MM.1S (cell line): ENCODE data around the gene LFNG.

Experiments
- DNase-seq: peaks from one replicate; pipeline ENCODE4 v3.0.0-alpha.2; 2015
- H2AFZ ChIP-seq: fragments of 300-600 bp; sonication (generic); 2 replicates; pipeline ENCODE4 v1.6.0; 2016; ENCODE audit warnings: antibody characterized with exemption, low read length
- H3F3A ChIP-seq: fragments of 300-600 bp; sonication (generic); 2 replicates; pipeline ENCODE4 v1.6.1; 2016; ENCODE audit warnings: mild to moderate bottlenecking, antibody characterized with exemption, low read length, moderate library complexity, mixed read lengths; ENCODE audit not compliant: insufficient read depth
- H3K27ac ChIP-seq: fragments of 300-600 bp; sonication (generic); 2 replicates; pipeline ENCODE4 v1.5.1; 2016; ENCODE audit warnings: mild to moderate bottlenecking, low read length
- H3K27me3 ChIP-seq: fragments of 300-600 bp; sonication (generic); replicated peaks from 2 replicates; pipeline ENCODE4 v1.6.0; 2016; ENCODE audit warnings: low read length; ENCODE audit not compliant: insufficient read depth
- H3K36me3 ChIP-seq: fragments of 300-600 bp; sonication (generic); replicated peaks from 2 replicates; pipeline ENCODE4 v1.6.1; 2016; ENCODE audit warnings: mild to moderate bottlenecking, low read length, mixed read lengths; ENCODE audit not compliant: insufficient read depth
- H3K4me1 ChIP-seq: fragments of 300-600 bp; sonication (generic); 2 replicates; pipeline ENCODE4 v1.6.1; 2016; ENCODE audit warnings: low read length, mixed read lengths
- H3K4me2 ChIP-seq: fragments of 300-600 bp; sonication (generic); 2 replicates; pipeline ENCODE4 v1.6.0; 2016; ENCODE audit warnings: low read depth, low read length
- H3K4me3 ChIP-seq: fragments of 300-600 bp; sonication (generic); 2 replicates; pipeline ENCODE4 v1.5.1; 2016; ENCODE audit warnings: low read length, mixed read lengths
- H3K79me2 ChIP-seq: fragments of 300-600 bp; sonication (generic); 2 replicates; pipeline ENCODE4 v1.6.1; 2016; ENCODE audit warnings: mixed run types, low read length, mixed read lengths
- H3K9ac ChIP-seq: fragments of 300-600 bp; sonication (generic); 2 replicates; pipeline ENCODE4 v1.6.1; 2016; ENCODE audit warnings: low read length, mixed read lengths
- H3K9me2 ChIP-seq: fragments of 300-600 bp; sonication (generic); replicated peaks from 2 replicates; pipeline ENCODE4 v1.6.1; 2016; ENCODE audit warnings: mild to moderate bottlenecking, low read length, mixed read lengths; ENCODE audit not compliant: insufficient read depth
- H3K9me3 ChIP-seq: fragments of 300-600 bp; sonication (generic); replicated peaks from 2 replicates; pipeline ENCODE4 v1.6.1; 2016; ENCODE audit warnings: mild to moderate bottlenecking, low read length, mixed read lengths; ENCODE audit not compliant: insufficient read depth
- H4K20me1 ChIP-seq: fragments of 300-600 bp; sonication (generic); 2 replicates; pipeline ENCODE4 v1.6.1; 2016; ENCODE audit warnings: mild to moderate bottlenecking, low read length, moderate library complexity, mixed read lengths; ENCODE audit not compliant: insufficient read depth
- CTCF ChIP-seq: fragments of 300-600 bp; sonication (generic); IDR thresholded peaks from 2 replicates; pipeline ENCODE4 v1.5.1; 2016; ENCODE audit warnings: antibody characterized with exemption, low read length, mixed read lengths
- EZH2 ChIP-seq: fragments of 300-600 bp; sonication (generic); optimal IDR thresholded peaks from 2 replicates; pipeline ENCODE3; 2017; ENCODE audit warnings: low read depth, mild to moderate bottlenecking, antibody characterized with exemption, low read length, mixed read lengths
- EZH2phosphoT487 ChIP-seq: fragments of 300-600 bp; sonication (generic); IDR thresholded peaks from 2 replicates; pipeline ENCODE4 v1.6.1; 2018; ENCODE audit warnings: antibody characterized with exemption, low read length

LFNG gene

DNA sequence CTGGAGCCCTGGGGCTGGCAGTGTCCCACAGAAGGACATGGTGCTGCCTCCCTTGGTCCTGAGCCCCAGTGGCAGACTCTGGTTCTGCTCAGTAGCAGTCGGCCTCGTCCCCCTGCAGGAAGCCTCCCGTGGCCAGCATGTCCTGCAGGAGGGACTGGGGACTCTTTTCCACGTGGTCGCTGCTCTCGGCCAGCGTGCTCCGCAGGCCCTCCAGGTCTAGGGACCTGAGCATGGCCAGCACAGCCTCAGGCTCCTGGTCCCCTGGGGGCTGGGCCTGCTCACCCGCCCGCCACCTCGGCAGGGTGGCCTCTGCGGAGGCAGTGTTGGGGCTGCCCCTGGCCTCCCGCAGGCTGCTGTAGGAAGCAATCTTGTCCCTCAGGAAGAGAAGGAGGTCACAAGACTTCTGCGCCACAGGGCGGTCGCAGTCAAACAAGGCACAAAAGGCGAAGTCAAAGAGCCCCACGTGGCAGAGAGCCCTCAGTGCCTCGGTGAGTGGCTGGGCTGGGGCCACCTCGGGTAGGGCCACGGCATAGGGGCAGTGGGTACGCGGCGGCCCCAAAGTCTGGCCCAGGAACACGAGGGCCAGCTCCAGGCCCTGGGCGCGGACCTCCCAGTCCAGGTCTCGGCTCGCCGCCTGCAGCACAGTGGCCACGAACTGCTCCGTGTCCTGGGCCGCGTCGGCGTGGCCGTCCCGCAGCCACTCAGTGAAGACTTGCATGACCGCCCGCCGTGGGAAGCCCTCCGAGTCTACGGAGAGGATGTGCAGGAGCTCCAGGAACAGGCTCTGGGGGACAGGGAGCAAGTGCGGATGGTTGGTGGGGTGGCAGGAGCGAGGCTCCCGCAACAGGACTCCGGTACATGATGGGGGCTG lies 18.6 kb downstream of the LFNG start:
- TF ChIP-seq EZH2 (no peak), CTCF (no peak), EZH2phosphoT487 (no peak)
- no peak for DNase-seq
- Histone ChIP-seq H3K9me2 (no peaks in the 10 kb centered on the region), H3K36me3 (no peaks in the 10 kb centered on the region), H2AFZ (no peak overlapping the region), H3K79me2 (no peaks in the 10 kb centered on the region), H3K27ac (no peak overlapping the region), H3K4me3 (no peak overlapping the region), H3K4me1 (no peaks in the 10 kb centered on the region), H3K9ac (no peak overlapping the region), H3K4me2 (no peak overlapping the region), H4K20me1 (no peaks in the 10 kb centered on the region), H3K27me3 (no peaks in the 10 kb centered on the region), H3K9me3 (no peaks in the 10 kb centered on the region), H3F3A (no peaks in the 10 kb centered on the region)

- Histone ChIP-seq H3K4me2 (no peak overlapping the region), H3K27ac (no peak overlapping the region), H3K36me3 (no peaks in the 10 kb centered on the region), H3K4me1 (no peaks in the 10 kb centered on the region), H4K20me1 (no peaks in the 10 kb centered on the region), H3K79me2 (no peaks in the 10 kb centered on the region), H3K4me3 (no peak overlapping the region), H3K9me2 (no peaks in the 10 kb centered on the region), H3F3A (no peaks in the 10 kb centered on the region), H3K9me3 (no peaks in the 10 kb centered on the region), H3K9ac (no peak overlapping the region), H3K27me3 (no peaks in the 10 kb centered on the region), H2AFZ (no peak overlapping the region)
- TF ChIP-seq CTCF = no peak
- TF ChIP-seq EZH2 = no peak
- TF ChIP-seq EZH2phosphoT487 = no peak
- no peak for DNase-seq
Observed at GRCh38 chr7:2539031-2539911, 19.7 kb downstream of the LFNG start.

DNA sequence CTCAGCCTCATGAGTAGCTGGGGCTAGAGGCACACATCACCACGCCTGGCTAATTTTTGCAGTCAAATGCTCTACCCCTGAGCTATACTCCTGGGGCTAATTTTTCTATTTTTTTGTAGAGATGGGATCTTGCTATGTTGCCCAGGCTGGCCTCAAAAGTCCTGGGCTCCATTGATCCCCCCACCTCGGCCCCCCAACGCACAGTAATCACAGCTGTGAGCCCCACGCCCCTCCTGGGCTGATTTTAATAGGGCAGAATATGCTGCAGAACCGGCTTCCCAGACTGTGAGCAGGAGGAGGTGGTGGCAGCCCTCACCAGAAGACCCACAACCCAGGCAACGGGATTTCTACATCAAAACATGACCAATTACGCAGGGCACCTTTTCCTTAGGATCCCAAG lies 20.6 kb downstream of the LFNG start:
- TF ChIP-seq CTCF (no peak), EZH2phosphoT487 (no peak), EZH2 (no peak)
- H3K4me3 ChIP-seq = no peak overlapping the region
- H3K9me2 ChIP-seq = no peaks in the 10 kb centered on the region
- no peaks in the 10 kb centered on the region for H3K4me1 ChIP-seq
- no peak overlapping the region for H3K9ac ChIP-seq
- no peak overlapping the region for H2AFZ ChIP-seq
- H3F3A ChIP-seq = no peaks in the 10 kb centered on the region
- no peaks in the 10 kb centered on the region for H3K79me2 ChIP-seq
- no peak for DNase-seq
- no peaks in the 10 kb centered on the region for H3K27me3 ChIP-seq
- no peak overlapping the region for H3K4me2 ChIP-seq
- H3K27ac ChIP-seq = no peak overlapping the region
- H4K20me1 ChIP-seq = no peaks in the 10 kb centered on the region
- H3K36me3 ChIP-seq = no peaks in the 10 kb centered on the region
- H3K9me3 ChIP-seq = no peaks in the 10 kb centered on the region
